GM11168 (cell line): ENCODE results near the gene GLE1.
"Not testable (repeated sequence)": the region's sequence is repeated elsewhere in the genome, so short reads cannot be mapped to it uniquely, and the experiment has no call there.

ENCODE experiments used
- in situ Hi-C: fragments of 300-500 bp; cut with MboI; formaldehyde crosslinking; loops from one replicate; pipeline ENCODE4 v1.12.0; 2022; ENCODE audit warnings: low sequenced_read_pairs; ENCODE audit not compliant: unreplicated experiment

The GLE1 gene

DNA sequence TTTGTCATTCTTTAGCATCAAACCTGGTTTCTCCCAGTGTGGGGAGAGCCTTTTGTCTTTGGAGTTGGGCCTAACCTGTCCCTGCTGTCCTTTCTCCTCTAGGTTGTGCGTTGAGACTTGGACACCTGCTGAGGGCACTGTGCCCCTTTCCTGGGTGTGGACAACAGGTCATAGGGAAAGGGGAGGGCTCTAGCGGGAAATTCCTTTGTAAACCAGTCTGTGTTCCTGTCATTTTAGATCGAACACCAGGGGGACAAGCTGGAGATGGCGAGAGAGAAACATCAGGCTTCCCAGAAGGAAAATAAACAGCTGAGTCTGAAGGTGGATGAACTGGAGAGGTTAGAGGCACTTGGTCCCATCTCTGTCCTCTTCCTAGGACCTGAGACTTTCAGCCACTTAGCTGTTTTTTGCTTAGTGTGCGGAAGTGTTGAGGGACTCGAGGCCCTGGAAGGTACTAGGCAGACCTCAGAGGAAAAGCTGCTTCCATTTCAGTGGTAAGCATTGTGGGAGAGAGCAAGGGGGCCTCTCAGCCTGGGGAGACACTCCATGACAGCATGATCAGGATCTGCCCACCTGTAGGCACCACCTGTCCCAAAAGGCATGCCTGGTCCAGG, 8.6 kb upstream of the GLE1 start:
- in situ Hi-C loops: no loop called here

DNA sequence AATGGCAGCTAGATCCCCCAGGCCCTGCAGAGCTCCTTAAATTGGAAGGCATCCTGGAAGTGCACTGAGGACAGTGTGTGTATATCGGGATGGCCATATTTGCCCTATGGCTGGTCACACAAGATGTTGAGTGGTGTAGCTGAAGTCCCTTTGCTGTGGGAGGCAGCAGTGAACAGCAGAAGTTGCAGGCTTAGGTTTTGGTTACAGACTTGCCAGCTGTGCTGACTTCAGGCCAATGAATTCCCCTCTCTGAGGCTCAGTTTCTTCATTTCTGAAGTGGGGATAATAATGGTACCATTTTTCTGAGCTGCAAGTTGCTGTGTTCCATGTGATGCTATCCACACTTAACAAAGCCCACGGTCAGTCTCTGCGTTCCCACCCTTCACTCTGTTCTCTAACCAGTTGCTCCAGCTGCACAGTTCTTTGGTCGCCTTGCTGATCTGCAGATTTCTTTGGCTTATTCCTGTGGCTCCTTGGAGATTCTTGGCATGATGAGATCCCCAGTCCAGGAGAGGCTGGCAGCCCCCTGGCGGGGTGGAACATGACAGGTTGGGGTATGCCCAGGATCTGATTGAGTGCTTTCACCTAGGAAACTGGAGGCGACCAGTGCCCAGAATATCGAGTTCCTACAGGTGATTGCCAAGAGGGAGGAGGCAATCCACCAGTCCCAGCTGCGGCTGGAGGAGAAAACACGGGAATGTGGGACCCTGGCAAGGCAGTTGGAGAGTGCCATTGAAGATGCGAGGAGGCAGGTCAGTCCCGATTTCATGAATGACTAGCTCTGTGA, 6.5 kb upstream of the GLE1 start:
- in situ Hi-C loops: no loop called here

DNA sequence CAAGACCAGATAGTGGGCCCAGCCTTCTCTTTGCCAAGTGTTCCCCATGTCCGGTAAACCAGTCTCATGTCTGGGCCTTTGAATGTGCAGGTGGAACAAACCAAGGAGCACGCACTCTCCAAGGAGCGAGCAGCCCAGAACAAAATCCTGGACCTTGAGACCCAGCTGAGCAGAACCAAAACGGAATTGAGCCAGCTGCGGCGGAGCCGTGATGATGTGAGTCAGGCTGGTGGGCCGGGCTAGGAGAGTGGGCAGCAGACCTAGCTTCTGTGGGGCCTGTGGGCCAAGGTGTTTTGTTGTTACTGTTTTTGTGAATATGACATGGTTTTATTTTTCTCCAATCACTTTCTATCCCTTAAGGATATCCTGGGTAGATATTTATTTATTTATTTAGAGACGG, 5.6 kb upstream of the GLE1 start:
- in situ Hi-C loops: no loop called here

DNA sequence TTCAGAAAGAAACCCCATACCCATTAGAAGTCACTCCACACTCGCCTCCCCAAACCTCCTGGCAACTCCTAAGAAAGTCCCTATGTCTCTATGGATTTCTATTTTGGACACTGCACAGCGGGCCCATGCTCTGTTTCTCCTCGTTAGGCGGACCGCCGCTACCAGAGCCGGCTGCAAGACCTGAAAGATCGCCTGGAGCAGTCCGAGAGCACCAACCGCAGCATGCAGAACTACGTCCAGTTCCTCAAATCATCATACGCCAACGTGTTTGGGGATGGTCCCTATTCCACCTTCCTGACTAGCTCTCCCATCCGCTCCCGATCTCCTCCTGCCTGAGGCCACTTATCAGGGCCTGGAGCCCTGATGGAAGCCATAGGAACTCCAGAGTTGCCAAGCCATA, 4.6 kb upstream of the GLE1 start:
- in situ Hi-C loops: no loop called here

DNA sequence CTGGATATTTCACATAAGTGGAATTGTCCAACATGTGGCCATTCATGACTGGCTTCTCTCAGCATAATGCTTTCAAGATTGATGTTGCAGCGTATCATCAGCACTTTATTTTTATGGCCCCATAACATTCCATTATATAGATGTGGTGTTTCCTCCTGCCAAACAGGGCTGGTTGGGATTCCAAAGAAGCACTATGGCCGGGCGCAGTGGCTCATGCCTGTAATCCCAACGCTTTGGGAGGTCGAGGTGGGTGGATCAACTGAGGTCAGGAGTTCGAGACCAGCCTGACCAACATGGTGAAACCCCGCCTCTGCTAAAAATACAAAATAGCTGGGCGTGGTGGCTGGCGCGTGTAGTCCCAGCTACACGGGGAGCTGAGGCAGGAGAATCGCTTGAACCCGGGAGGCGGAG, 1.1 kb upstream of the GLE1 start:
- in situ Hi-C loops: not testable (repeated sequence)

DNA sequence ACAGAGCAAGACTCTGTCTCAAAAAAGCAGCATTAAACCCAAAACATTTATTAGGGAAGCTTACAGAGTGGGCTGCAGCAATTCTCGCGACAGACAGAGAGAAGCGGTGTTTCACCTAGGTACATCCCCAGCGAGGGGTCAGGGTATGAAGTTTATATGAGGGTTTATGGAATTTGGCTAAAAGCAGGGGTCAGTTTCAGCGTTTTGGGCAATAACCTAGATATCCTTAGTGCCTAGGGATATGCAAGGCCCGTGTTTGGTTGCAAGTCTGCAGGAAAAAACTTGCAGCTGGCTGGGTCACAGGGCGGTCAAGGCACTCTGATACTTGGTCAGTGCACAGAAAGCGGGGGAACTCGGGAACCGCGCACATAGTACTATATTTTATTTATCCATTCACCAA, 649 bp upstream of the GLE1 start:
- in situ Hi-C loops: no loop called here

DNA sequence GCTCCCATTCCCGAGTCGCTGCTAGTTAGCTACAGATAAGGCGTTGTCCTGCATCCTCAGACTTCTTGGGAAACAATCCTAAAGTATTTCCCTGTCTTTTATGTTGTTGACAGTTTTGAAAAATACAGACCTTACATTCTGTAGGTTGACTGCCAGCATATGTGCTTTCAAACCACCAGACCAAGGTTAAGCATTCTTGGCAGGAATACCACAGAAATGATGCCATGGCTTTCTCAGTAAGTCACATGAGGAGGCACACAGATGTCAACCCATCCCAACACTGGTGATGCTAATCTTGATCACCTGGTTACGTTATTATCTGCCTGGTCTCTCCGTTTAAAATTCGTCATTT, 871 bp downstream of the GLE1 start:
- in situ Hi-C loops: no loop called here

DNA sequence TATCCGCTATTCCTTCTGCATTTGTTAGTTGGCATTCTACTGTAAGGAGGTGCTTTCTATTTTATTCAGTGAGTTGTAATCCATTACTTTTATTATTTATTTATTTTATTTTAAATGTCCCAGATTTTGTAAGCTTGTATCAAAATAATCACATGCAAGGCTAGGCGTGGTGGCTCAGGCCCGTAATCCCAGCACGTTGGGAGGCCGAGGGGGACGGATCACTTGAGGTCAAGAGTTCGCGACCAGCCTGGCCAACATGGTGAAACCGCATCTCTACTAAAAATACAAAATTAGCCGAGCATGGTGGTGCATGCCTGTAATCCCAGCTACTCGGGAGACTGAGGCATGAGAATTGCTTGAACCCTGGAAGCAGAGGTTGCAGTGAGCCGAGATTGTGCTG, 1.4 kb downstream of the GLE1 start:
- in situ Hi-C loops: not testable (repeated sequence)

DNA sequence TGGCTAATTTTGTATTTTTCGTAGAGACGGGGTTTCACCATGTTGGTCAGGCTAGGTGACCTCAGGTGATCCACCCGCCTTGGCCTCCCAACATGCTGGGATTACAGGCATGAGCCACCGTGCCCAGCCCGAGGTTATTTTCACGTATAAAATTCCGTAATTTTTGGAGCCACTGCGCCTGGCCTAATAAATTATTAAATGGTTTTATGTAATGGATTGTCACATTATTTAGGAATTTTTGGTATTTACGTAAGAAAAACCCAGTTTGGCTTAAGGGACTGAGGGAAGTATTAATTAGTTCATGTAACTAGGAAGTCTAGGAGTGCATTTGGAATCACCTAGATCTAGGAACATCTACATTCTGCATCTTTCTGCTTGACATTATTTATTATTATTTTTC, 8.3 kb downstream of the GLE1 start:
- in situ Hi-C loops: no loop called here

DNA sequence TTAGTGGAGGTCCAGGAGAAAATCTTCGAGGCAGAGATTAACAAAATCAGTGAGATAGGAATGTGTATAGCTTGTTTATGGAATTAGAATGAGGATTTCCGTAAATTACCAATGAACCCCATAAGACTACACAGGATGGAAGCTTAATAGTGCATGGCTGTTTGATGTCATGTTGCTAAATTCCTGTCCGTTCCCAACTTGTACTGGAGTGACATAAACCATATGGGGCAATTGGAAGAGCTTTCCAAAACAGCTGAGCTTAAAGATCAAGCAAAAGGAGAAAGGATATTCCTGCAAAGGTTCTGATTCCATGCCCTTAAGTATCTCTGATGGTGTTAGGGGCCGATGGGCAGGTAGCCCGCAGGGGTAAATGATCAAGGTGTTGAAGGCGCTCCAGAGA, 17.4 kb downstream of the GLE1 start:
- in situ Hi-C loops: no loop called here

DNA sequence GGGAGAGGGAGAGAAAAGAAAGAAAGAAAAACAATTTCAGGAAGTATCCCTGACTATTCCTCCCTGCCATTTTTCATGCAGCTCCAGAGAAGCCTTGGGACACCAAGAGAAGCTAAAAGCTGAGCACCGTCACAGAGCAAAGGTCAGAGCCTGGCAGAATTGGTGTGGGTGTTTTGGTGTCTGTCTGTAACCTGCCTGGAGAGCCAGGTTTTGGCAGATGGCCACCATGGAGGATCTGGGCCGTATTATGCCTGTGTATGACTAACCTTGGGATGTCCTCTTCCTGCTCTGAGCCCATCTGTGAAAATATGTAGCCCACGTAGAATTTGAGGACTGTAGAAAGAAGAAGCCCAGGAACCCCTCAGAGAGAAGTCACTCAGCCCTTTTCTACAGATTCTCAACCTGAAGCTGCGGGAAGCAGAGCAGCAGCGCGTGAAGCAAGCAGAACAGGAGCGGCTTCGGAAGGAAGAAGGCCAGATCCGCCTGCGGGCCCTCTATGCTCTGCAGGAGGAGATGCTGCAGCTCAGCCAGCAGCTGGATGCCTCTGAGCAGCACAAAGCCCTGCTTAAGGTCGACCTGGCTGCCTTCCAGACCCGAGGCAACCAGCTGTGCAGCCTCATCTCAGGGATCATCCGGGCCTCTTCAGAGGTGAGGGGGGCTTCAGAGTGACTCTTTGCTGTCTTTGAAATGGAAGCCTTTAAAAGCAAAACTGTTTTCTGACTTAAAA, 18.8 kb downstream of the GLE1 start:
- in situ Hi-C loops: no loop called here

DNA sequence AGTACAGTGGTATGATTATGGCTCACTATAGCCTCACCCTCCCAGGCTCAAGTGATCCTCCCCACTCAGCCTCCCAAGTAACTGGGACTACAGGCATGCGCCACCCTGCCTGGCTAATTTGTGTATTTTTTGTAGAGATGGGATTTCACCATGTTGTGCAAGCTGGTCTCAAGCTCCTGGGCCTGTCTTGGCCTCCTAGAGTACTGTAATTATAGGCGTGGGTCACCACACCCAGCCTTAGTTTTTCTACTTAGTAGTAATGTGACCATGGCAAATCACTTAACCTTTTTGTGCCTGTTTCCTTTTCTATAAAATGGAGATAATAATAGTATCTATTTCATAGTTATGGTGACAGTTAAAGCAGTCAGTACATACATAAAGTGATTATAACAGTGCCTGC, 22.2 kb downstream of the GLE1 start:
- in situ Hi-C loops: no loop called here

DNA sequence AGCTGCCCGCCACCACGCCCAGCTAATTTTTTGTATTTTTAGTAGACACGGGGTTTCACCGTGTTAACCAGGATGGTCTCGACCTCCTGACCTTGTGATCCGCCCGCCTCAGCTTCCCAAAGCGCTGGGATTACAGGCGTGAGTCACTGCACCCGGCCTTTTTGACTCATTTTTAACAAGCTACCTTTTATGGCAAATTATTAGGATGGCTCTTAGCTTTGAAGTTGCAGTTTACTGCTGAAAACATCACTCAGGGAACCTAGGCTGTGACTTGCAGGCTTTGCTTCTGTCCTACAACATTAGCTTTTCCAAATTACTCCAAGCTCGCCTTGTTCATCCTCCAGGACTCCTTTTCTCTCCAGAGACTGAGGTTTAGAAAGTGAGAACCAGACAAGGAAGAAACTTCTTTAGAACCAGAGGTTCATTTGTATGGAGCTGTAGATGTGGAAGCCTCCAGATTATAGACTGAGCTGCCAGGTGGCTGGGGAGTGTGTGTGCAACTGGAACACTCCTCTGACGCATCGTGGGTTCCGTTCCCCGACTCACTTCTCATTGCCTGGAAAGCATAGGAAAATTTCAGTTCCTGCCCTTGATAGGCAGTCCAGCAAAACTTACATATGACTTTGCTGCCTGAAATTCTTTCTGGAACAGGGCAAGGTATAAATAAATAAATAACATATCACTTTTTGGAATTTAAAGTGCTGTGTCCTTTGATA, 24.1 kb downstream of the GLE1 start:
- in situ Hi-C loops: no loop called here

DNA sequence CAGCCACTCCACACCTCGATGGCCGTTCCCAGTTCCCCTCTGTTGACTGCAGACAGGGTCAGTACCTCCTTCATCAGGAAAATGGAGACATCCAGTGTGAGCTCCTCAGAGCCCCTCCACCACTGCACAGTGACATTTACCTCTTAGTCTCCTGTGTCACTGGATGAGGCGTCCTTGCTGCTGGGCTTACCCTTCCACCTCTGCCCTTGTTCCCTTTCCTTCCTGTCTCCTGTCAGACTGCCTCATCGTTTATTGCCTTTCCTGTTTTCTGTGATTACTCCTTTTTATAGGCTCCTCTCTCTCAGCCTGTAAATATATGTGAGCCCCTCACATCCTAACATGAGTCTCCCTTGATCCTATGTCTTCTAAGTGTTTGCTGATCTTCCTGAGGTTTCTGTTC, 24.7 kb downstream of the GLE1 start:
- in situ Hi-C loops: no loop called here

DNA sequence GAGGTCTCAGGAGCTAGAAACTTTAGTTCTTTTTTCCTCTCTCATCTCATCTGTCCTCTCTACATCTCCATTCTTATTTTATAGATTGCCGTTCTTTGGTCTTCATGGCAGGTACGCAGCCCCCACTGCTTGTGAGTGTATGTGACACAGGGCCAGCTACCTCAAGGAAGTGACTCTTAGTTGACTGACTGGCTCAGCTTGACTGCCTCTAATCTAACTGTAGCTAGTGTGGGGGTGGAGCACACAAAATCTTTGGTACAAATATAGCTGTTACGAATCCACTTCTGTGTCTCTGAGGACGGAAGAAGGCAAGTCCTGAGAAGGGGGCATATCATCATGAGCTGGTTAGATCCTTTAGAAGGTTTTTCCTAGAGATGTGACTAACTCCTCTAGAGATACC, 28.1 kb downstream of the GLE1 start:
- in situ Hi-C loops: no loop called here

DNA sequence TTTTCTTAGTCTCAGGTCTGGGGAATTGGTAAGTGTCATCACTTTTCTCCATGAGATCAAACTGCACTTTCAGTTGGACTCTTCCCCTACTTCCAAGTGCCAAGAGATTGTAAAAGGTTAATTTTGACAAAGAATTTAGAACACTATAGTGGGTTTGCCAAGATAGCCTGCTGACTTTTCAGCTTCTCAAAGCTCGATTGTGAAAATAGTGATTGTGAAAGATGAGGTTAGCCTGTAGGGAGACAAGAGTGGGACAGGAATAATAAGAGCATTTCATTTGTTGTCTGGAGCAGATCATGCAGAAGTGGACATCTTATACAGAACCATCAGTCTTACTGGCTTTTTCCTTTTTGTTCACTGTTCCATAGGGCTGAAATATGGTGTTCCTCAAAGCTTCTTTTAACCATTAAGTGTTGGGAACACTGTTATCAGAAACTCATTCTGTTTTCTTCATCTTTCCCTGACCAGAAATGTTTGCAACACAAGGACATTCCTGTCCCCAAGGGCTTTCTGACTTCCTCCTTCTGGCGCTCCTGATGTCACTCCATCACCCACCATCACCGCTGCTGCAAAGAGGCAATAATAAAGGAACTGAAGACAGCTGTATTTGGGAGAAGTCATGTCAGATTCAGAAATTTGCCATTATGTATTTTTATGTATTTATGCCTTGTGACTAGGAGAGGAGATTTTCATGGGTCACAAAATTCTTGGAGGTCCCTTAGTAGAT, 36.3 kb downstream of the GLE1 start:
- in situ Hi-C loops: no loop called here

DNA sequence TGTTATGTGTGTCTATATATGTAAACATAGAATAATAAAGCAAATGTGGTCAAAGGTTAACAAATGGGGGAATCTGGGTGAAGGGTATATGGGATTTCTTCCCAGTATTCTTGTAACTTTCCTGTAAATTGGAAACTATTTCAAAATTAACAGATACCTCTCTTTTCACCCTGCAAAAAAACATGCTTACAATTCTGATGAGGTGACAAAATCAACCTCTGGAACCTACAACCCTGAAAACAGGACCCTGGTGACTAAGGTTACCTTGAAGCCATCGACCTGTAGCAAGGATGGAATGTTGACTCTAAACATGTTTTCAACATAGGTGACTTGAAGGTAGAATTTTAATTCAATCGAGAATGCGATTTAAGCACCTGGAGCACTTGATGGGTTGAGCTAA, 42.0 kb downstream of the GLE1 start:
- in situ Hi-C loops: no loop called here

DNA sequence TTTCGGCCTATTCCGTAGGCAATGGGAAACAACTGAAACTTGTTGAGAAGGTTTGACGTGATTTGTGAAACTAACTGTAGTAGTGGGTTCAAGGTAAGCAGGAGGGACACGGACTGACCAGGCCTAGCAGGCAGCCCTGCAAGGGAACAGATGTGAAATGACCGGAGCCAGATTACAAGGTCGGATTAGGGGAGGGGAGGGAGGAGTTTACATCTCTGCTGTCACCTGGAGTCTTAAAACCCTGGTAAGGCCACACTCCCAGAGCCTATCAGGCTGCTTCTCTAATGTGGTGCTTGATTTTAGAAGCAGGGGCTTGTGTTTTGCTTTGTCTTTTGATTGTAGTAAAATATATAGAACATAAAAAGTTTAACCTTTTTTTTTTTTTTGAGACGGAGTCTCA, 44.4 kb downstream of the GLE1 start:
- in situ Hi-C loops: no loop called here

DNA sequence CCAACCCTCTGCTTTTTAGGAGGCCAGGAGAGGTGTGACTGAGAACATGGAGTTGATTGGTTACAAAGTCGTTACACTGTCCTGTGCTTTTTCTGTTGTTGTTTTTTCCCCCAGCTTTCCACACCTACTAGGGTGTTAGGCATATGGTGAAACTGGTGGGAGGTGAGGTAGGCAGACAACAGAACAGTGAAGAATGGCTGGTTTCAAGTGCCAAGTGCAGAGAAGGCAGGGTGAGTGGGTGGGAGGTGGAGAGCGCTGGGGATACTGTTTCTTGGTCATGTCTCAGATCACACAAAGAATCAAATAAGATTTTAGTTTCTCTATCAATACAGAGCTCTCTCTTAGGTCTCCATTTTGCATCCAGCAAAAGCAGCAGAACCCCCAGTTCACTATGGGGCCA, 45.7 kb downstream of the GLE1 start:
- in situ Hi-C loops: no loop called here
